ENCODE measurements around the gene FNDC3B.
A peak's percentile ranks its signal among the peaks of the same experiment; 100 is the strongest.

Gene FNDC3B

DNA sequence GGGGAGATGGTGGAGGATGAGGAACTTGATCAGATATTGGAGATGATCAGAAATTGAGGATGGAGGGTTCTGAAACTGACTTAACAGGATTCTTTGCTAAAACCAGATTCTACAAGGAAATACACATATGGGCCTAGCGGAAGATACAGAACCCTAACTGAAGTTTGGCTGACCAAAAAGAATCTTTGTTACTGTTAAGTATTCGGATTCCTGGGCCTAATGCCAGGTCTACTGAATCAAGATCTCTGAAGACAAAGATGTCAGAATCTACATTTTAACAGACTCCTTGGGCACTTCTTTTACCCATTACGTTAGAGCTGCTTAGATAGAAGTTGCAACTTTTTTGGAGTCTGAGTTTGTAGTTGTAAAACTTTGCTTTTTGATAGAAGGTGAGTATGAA is 137.7 kb downstream of the FNDC3B start (continued):
- TF ChIP-seq ZNF561 (tag by site-specific recombination; IDR thresholded peaks at IDR 0.05; ENCODE audit: borderline replicate concordance) (no peak), REPIN1 (tag by site-specific recombination; IDR thresholded peaks at IDR 0.05; ENCODE audit: low read depth) (no peak), ZNF184 (tag by site-specific recombination; IDR thresholded peaks at IDR 0.05) (no peak)

DNA sequence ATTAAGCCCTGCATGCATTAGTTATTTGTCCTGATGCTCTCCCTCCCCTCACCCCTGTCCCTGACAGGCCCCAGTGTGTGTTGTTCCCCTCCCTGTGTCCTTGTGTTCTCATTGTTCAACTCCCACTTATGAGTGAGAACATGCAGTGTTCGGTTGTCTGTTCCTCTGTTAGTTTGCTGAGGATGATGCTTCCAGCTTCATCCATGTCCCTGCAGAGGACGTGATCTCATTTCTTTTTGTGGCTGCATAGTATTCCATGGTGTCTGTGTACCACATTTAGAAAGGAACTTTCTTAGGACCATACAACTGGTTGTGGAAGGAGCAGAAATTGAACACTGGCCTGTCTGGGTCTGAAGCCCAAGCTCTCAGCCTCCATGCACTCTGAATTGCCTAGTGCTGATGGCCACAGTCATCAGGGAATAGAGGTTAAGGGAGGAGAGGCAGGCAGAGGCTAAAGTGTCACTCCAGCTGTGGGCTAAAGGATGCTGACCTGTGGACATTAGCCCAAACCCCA is 138.5 kb downstream of the FNDC3B start:
- H3K27ac ChIP-seq (ENCODE audit: extremely low read depth, low read depth, low read length) = no peak overlapping the region
- POLR2A ChIA-PET = no interaction called here
- no peaks in the 10 kb centered on the region for H3K9me3 ChIP-seq (ENCODE audit: control insufficient read depth, insufficient read depth, low read depth, low read length)
- TF ChIP-seq ZNF146 (tag by site-specific recombination; IDR thresholded peaks at IDR 0.05) (peak; percentile 90), KLF8 (tag by site-specific recombination; IDR thresholded peaks at IDR 0.05) (no peak)
- no peak overlapping the region for H3K4me3 ChIP-seq (ENCODE audit: low read depth, low read length)
- H3K36me3 ChIP-seq (ENCODE audit: control insufficient read depth in 2 of 2, insufficient read depth in 1 of 2, low read length in 2 of 2) = no peaks in the 10 kb centered on the region
- peaks cover 4% of the 10 kb centered on the region; the same call in 1 of the 2 replicates for H3K4me1 ChIP-seq (ENCODE audit: control insufficient read depth, insufficient read depth, low read length)
- CTCF ChIA-PET = no interaction called here

DNA sequence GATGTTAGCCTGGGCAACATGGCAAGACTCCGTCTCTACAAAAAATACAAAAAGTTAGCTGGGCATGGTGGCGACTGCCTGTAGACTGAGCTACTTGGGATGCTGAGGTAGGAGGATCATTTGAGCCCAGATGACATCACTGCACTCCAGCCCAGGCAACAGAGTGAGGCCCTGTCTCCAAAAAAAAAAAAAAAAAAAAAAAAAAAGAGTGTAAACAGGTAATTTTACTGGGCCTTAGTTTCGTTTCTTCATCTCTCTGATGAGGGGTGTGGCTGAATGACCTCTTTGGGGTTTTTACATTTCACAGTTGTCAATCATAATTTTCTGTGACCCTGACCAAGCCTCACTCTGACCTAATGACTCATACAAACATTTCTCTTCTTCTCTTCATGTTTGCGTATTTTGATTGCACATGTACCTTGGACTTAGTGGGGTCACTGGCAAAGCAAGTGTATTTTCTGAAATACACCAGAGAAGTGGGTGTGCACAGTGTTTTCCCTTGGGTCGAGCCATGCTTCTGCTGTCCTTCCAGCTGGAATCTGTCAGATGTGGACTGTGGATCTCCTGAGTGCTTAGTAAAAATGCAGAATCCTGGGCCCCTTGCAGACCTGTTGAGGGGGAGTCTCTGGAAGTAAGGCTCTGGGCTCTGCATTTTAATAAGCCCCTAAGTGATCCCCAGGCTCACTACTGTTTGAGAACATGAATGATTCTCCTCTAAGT is 140.5 kb downstream of the FNDC3B start:
- no peaks in the 10 kb centered on the region for H3K9me3 ChIP-seq (ENCODE audit: control insufficient read depth, insufficient read depth, low read depth, low read length)
- TF ChIP-seq, protein P1, sequence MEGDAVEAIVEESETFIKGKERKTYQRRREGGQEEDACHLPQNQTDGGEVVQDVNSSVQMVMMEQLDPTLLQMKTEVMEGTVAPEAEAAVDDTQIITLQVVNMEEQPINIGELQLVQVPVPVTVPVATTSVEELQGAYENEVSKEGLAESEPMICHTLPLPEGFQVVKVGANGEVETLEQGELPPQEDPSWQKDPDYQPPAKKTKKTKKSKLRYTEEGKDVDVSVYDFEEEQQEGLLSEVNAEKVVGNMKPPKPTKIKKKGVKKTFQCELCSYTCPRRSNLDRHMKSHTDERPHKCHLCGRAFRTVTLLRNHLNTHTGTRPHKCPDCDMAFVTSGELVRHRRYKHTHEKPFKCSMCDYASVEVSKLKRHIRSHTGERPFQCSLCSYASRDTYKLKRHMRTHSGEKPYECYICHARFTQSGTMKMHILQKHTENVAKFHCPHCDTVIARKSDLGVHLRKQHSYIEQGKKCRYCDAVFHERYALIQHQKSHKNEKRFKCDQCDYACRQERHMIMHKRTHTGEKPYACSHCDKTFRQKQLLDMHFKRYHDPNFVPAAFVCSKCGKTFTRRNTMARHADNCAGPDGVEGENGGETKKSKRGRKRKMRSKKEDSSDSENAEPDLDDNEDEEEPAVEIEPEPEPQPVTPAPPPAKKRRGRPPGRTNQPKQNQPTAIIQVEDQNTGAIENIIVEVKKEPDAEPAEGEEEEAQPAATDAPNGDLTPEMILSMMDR (tag by site-specific recombination; IDR thresholded peaks at IDR 0.05) = no peak
- TF ChIP-seq SP7 (tag by site-specific recombination; IDR thresholded peaks at IDR 0.05) = 0 out of 2 replicates have a peak, but pooled peaks have one; percentile 15
- TF ChIP-seq OSR2 (tag by site-specific recombination; IDR thresholded peaks at IDR 0.05) = peak; percentile 60
- TF ChIP-seq ZNF629 (tag by site-specific recombination; IDR thresholded peaks at IDR 0.05) = peak; percentile 67
- ChIA-PET POLR2A (no interaction called here), CTCF (no interaction called here)
- no peak overlapping the region for H3K27ac ChIP-seq (ENCODE audit: extremely low read depth, low read depth, low read length)
- peaks cover 4% of the 10 kb centered on the region; the same call in 1 of the 2 replicates for H3K4me1 ChIP-seq (ENCODE audit: control insufficient read depth, insufficient read depth, low read length)
- H3K4me3 ChIP-seq (ENCODE audit: low read depth, low read length) = no peak overlapping the region
- H3K36me3 ChIP-seq (ENCODE audit: control insufficient read depth in 2 of 2, insufficient read depth in 1 of 2, low read length in 2 of 2) = no peaks in the 10 kb centered on the region

DNA sequence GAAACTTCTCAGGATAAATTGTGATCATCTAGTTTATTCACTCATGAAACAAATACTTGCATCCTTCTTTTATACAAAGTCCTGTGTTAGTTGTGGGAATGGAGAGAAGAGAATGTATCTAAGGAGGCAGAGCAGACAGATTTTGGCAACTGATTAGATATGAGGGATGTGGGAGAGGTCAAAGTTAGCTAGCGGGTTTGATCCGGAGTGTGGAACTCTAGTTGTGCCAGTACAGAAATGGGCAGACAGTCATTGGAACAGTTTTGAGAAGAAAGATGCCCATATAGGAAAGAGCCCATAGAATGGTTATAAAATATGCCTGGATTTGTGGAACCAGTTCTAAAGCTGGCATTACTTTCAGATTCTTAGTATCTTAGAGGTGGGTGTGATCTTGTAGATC is 141.1 kb downstream of the FNDC3B start:
- Histone ChIP-seq H3K27ac (ENCODE audit: extremely low read depth, low read depth, low read length) (no peak overlapping the region), H3K9me3 (ENCODE audit: control insufficient read depth, insufficient read depth, low read depth, low read length) (no peaks in the 10 kb centered on the region), H3K36me3 (ENCODE audit: control insufficient read depth in 2 of 2, insufficient read depth in 1 of 2, low read length in 2 of 2) (no peaks in the 10 kb centered on the region), H3K4me3 (ENCODE audit: low read depth, low read length) (no peak overlapping the region), H3K4me1 (ENCODE audit: control insufficient read depth, insufficient read depth, low read length) (no peaks in the 10 kb centered on the region)
- ChIA-PET POLR2A (interaction anchor here (0.7 kb wide), 1 partner anchor 68 kb away, joined by 4 read pairs; no protein-coding TSS in a partner anchor), CTCF (interaction anchor here (0.6 kb wide), 1 partner anchor 79 kb away, joined by 3 read pairs; no protein-coding TSS in a partner anchor)
- TF ChIP-seq SETDB1 (IDR thresholded peaks at IDR 0.05; ENCODE audit: insufficient read length, low read length) (no peak), ZNF600 (tag by site-specific recombination; IDR thresholded peaks at IDR 0.05) (0 out of 2 replicates have a peak, but pooled peaks have one; percentile 14)

DNA sequence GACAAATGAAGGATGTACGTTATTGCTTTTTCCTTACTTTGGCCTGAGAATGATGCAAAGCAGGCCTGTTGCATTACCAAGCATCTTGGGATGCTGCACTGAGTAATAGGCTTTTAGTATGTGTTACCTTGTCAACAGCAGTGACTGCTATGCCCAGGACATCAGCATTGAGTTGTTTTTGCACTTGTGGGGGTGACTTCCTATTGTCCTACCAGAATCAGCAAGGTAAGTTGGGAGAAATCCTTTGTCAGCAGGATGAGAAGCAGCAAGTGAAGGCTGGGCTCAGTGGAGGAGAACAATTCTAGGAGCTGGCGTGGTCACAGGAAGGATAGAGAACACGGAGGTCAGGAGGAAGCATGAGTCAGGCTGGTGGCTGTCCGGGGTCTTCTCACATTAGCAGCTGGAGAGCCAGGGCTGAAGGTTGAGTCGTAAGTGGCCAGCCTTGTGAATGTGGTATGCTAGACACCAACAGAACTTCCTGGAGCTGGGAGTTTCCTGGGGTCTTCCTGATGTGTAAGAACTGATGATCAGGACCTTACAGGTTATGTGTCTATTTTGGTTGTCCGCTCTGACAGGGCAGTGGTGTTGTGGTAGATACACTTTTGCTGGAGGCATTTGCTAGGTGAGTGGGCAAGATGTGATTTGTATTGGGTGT is 142.7 kb downstream of the FNDC3B start:
- H3K36me3 ChIP-seq (ENCODE audit: control insufficient read depth in 2 of 2, insufficient read depth in 1 of 2, low read length in 2 of 2) = no peaks in the 10 kb centered on the region
- POLR2A ChIA-PET = no interaction called here
- no peak overlapping the region for H3K4me3 ChIP-seq (ENCODE audit: low read depth, low read length)
- no peak overlapping the region for H3K27ac ChIP-seq (ENCODE audit: extremely low read depth, low read depth, low read length)
- no peaks in the 10 kb centered on the region for H3K4me1 ChIP-seq (ENCODE audit: control insufficient read depth, insufficient read depth, low read length)
- CTCF ChIA-PET = interaction anchor here (0.5 to 0.9 kb wide), 4 partner anchors 9 to 47 kb away, joined by 3 to 6 read pairs (median 4); no protein-coding TSS in a partner anchor
- H3K9me3 ChIP-seq (ENCODE audit: control insufficient read depth, insufficient read depth, low read depth, low read length) = no peaks in the 10 kb centered on the region
- no peak for TF ChIP-seq OVOL3 (tag by site-specific recombination; IDR thresholded peaks at IDR 0.05)
- peak; percentile 23; the same call in 1 of the 2 replicates for TF ChIP-seq ZBTB17 (tag by site-specific recombination; IDR thresholded peaks at IDR 0.05)
- no peak for TF ChIP-seq ZNF626 (tag by site-specific recombination; IDR thresholded peaks at IDR 0.05)
- no peak for TF ChIP-seq ZNF530 (tag by site-specific recombination; IDR thresholded peaks at IDR 0.05; ENCODE audit: low read depth)
- no peak for TF ChIP-seq ZNF585B (tag by site-specific recombination; IDR thresholded peaks at IDR 0.05)
- TF ChIP-seq ZSCAN23 (tag by site-specific recombination; IDR thresholded peaks at IDR 0.05) = no peak
- no peak for TF ChIP-seq ZNF138 (tag by site-specific recombination; IDR thresholded peaks at IDR 0.05; ENCODE audit: borderline replicate concordance)
- no peak for TF ChIP-seq ZNF114 (tag by site-specific recombination; IDR thresholded peaks at IDR 0.05)
- TF ChIP-seq, protein P2, sequence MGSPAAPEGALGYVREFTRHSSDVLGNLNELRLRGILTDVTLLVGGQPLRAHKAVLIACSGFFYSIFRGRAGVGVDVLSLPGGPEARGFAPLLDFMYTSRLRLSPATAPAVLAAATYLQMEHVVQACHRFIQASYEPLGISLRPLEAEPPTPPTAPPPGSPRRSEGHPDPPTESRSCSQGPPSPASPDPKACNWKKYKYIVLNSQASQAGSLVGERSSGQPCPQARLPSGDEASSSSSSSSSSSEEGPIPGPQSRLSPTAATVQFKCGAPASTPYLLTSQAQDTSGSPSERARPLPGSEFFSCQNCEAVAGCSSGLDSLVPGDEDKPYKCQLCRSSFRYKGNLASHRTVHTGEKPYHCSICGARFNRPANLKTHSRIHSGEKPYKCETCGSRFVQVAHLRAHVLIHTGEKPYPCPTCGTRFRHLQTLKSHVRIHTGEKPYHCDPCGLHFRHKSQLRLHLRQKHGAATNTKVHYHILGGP (tag by site-specific recombination; IDR thresholded peaks at IDR 0.05) = no peak
- no peak for TF ChIP-seq ZNF596 (tag by site-specific recombination; IDR thresholded peaks at IDR 0.05)
